Kidney (tissue), 14 donors: ENCODE data around the gene FAM151A. TPM values are rescaled to one million over a fixed set of nuclear protein-coding genes. Genes with fewer than 3 reads are reported as not detected.

Experiments used
- DNase-seq, 5 donors: peaks; one replicate each; pipeline ENCODE4 v3.0.0-alpha.2; 2013 to 2020
- FAIRE-seq: peaks from 2 replicates; lab custom pipeline; 2012; peaks lifted over from hg19 to GRCh38; lab: Jason Lieb, UNC
- H3K27ac ChIP-seq, 2 donors: one replicate each; pipeline ENCODE4 v1.7.0; 2013; ENCODE audit warnings: low read depth in 2 of 2, low read length in 2 of 2, inconsistent platforms in 1 of 2
- H3K27me3 ChIP-seq: one replicate; pipeline ENCODE4 v1.7.1; 2013; ENCODE audit warnings: low read length, inconsistent platforms; ENCODE audit not compliant: control insufficient read depth, insufficient read depth
- H3K36me3 ChIP-seq, 3 donors: one replicate each; pipeline versions ENCODE4 v1.7.0 to v1.7.1; 2013; ENCODE audit warnings: low read length in 3 of 3, control low read depth in 1 of 3, inconsistent platforms in 1 of 3; ENCODE audit not compliant: insufficient read depth in 3 of 3, control insufficient read depth in 2 of 3
- H3K4me1 ChIP-seq, 3 donors: one replicate each; pipeline versions ENCODE4 v1.7.0 to v1.7.1; 2013; ENCODE audit warnings: low read length in 3 of 3, inconsistent platforms in 1 of 3, low read depth in 1 of 3; ENCODE audit not compliant: control insufficient read depth in 2 of 3, insufficient read depth in 2 of 3
- H3K4me3 ChIP-seq, 3 donors: one replicate each; pipeline versions ENCODE4 v1.7.0 to v1.8.1; 2013; ENCODE audit warnings: low read length in 3 of 3, control low read depth in 1 of 3, inconsistent platforms in 1 of 3
- H3K9ac ChIP-seq, 3 donors: one replicate each; pipeline versions ENCODE4 v1.7.0 to v1.7.1; 2013; ENCODE audit warnings: low read length in 3 of 3, control low read depth in 1 of 3, inconsistent platforms in 1 of 3
- H3K9me3 ChIP-seq, 3 donors: one replicate each; pipeline versions ENCODE4 v1.7.0 to v1.7.1; 2013; ENCODE audit warnings: low read length in 3 of 3, control low read depth in 1 of 3, inconsistent platforms in 1 of 3; ENCODE audit not compliant: control insufficient read depth in 2 of 3, insufficient read depth in 1 of 3
- intact Hi-C: fragments of 100-400 bp; cut with DNase I; formaldehyde crosslinking; loops from one replicate; pipeline ENCODE4 v1.11.1; 2022
- polyA plus RNA-seq: library from polyadenylated mRNA; stranded (reverse); fragments of 350-450 nt; fragmentation: Illumina TruSeq; extraction: RNeasy Lipid Tissue Mini Kit (QIAGEN cat#74804); gene quantifications from one replicate; pipeline ENCODE4 v1.2.3, GENCODE V29; 2014; ENCODE audit warnings: low read depth, low replicate concordance; ENCODE audit not compliant: insufficient read depth
- total RNA-seq: library from RNA; stranded (reverse); fragmentation: NEBNext Ultra II Directional; extraction: Animal tissue kit (Norgen Biotek cat#: 25700); gene quantifications from one replicate; pipeline ENCODE4 v1.2.1, GENCODE V29; 2021
- TF ChIP-seq, protein P1 (sequence below): IDR thresholded peaks from 3 replicates; pipeline ENCODE4 v1.5.1; 2012; ENCODE audit warnings: mild to moderate bottlenecking, moderate library complexity, borderline replicate concordance; ENCODE audit not compliant: insufficient read depth; ENCODE audit errors: extremely low read depth
- donor health status: control.
- donor health status: control.
- donor health status: control.
- donor health status: control.
- donor health status: control.
- donor health status: DM: yes; HTN: yes; CAD: no.
- donor health status: Normal renal cell carcinoma (clear cell type).

The FAM151A gene
- total and polyA plus RNA-seq, 2 donors from 2014 or later, result 237 TPM; not detected in 1

DNA sequence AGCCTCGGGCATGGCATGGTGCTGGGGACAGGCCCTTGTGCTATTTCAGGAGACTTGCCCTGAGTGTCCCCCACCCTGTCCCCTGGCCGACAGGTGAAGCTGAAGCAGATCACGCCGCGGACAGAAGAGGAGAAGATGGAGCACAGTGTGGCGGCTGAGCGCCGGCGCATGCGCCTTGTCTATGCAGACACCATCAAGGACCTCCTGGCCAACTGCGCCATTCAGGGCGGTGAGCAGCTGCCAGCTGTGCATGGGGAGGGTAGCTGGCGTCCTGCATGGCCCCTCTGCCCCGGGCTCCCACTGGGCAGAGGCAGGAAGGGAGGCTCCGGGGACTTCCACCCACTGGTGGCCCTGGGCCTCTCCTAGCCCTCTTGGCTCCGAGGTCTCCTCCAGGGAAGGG is 28.9 kb downstream of the FAM151A start:
- Histone ChIP-seq H3K27me3 (no peaks in the 10 kb centered on the region), H3K4me3 (no peak overlapping the region), H3K9ac (no peak overlapping the region), H3K36me3 (peaks cover 0 to 9% (median 0%) of the 10 kb centered on the region in 3 donors), H3K4me1 (peaks cover 0 to 9% (median 3%) of the 10 kb centered on the region in 3 donors), H3K27ac (no peak overlapping the region), H3K9me3 (no peaks in the 10 kb centered on the region)
- no peak for FAIRE-seq
- no peak for DNase-seq
- intact Hi-C loops, result no loop called here
- TF ChIP-seq, protein P1, sequence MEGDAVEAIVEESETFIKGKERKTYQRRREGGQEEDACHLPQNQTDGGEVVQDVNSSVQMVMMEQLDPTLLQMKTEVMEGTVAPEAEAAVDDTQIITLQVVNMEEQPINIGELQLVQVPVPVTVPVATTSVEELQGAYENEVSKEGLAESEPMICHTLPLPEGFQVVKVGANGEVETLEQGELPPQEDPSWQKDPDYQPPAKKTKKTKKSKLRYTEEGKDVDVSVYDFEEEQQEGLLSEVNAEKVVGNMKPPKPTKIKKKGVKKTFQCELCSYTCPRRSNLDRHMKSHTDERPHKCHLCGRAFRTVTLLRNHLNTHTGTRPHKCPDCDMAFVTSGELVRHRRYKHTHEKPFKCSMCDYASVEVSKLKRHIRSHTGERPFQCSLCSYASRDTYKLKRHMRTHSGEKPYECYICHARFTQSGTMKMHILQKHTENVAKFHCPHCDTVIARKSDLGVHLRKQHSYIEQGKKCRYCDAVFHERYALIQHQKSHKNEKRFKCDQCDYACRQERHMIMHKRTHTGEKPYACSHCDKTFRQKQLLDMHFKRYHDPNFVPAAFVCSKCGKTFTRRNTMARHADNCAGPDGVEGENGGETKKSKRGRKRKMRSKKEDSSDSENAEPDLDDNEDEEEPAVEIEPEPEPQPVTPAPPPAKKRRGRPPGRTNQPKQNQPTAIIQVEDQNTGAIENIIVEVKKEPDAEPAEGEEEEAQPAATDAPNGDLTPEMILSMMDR, result no peak

DNA sequence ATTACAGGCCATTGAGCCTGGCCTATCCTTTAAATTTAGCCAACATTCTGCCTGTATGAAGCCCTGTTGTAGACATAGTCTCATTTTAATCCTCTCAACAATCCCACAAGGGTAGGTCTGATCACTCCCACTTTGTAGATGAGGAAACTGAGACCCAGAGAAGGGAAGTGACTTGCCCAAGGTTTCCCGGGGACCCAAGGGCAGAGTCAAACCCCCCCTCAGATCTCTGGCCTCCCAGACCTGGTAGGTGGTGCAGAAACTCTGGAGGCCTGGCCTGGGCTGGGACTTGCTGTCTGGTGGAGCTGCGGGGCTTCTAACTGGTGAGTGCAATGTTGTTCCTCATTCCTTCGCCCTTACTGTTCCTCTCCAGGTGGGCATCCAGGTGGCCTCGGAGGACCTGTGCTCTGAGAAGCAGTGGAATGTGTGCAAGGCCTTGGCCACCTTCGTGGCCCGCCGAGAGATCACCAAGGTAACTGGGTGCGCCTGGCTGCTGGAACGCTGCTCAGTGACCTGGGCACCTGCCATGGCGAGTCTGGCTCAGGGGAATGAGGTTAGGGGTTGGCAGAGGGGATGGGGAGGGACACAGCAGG is 29.7 kb downstream of the FAM151A start:
- no peak overlapping the region for H3K27ac ChIP-seq
- TF ChIP-seq, protein P1, result no peak
- DNase-seq (peak in 1 of 5 donors; percentile 91), FAIRE-seq (no peak)
- peaks cover 0 to 9% (median 0%) of the 10 kb centered on the region in 3 donors for H3K36me3 ChIP-seq
- no peaks in the 10 kb centered on the region for H3K27me3 ChIP-seq
- H3K9me3 ChIP-seq, result no peaks in the 10 kb centered on the region
- intact Hi-C loops, result no loop called here
- no peak overlapping the region for H3K4me3 ChIP-seq
- H3K4me1 ChIP-seq, result peaks cover 0 to 9% (median 0%) of the 10 kb centered on the region in 3 donors
- no peak overlapping the region for H3K9ac ChIP-seq

DNA sequence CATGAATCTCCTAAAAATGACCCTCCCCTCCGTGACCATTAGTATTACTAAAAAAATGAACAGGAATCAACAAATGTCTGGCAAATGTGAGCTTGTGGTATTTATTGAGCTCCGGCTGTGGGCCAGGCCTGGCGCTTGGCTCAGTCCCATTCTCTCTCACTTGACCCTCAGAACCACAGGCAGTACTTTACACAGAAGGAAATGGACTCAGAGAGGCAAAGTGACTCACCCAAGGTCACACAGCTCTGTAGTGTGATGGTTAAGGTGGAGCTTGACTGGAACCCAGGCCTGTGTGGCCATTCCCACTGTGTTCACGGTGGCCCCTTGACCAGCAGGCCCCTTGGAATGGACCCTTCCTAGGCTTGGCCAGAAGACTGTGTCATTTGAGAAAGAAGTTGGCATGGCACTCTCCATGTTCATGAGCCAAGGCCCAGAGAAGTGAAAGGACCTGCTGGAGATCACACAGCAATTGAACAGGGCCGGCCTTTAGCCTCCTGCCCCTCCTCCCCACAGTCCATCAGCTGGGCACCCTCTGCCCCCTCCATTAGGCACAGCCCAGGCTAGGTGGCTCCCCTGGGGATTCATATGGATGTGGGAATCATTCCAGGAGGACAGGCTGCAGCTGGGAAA is 32.1 kb downstream of the FAM151A start:
- H3K27me3 ChIP-seq, result no peaks in the 10 kb centered on the region
- H3K9ac ChIP-seq, result no peak overlapping the region
- H3K27ac ChIP-seq, result no peak overlapping the region
- H3K36me3 ChIP-seq, result peaks cover 0 to 8% (median 2%) of the 10 kb centered on the region in 3 donors
- no peak for DNase-seq
- H3K4me1 ChIP-seq, result peaks cover 0 to 9% (median 0%) of the 10 kb centered on the region in 3 donors
- no peak overlapping the region for H3K4me3 ChIP-seq
- H3K9me3 ChIP-seq, result no peaks in the 10 kb centered on the region
- intact Hi-C loops, result no loop called here
- no peak for FAIRE-seq
- TF ChIP-seq, protein P1, result no peak
